HepG2 (cell line): Measurements from ENCODE around the gene RIF1. TPM values are rescaled to one million over a fixed set of nuclear protein-coding genes. Genes with fewer than 3 reads are reported as not detected.

Experiments
- ATAC-seq: fragments of 200-7000 bp; cut with Tn5 transposase; 3 replicates; pipeline ENCODE4 v1.9.1; 2020; ENCODE audit warnings: mild to moderate bottlenecking, moderate library complexity
- BruUV-seq: library from RNA; stranded (reverse); fragments of 400-500 nt; replicated peaks from 2 replicates; lab custom pipeline; 2021; lab: Mats Ljungman, UMichigan
- CTCF ChIA-PET: fragments of 300-600 bp; formaldehyde crosslinking; extraction: SDS; loops from one replicate; lab custom pipeline; 2021; ENCODE audit warnings: low total read pairs, inconsistent platforms, low intra/inter-chr PET ratio; lab: Yijun Ruan, JAX
- POLR2A ChIA-PET: fragments of 350-600 bp; sonication (Branson Sonifier 250); formaldehyde crosslinking; loops from one replicate; lab custom pipeline; 2020; ENCODE audit warnings: antibody characterized with exemption, inconsistent platforms; lab: Yijun Ruan, JAX
- DNase-seq: peaks from one replicate; pipeline ENCODE4 v3.0.0-alpha.2; 2015; ENCODE audit warnings: low spot score
- FAIRE-seq: peaks from 3 replicates; lab custom pipeline; 2011; peaks lifted over from hg19 to GRCh38; lab: Jason Lieb, UNC
- H2AFZ ChIP-seq: one replicate; pipeline ENCODE4 v1.6.1; 2011; ENCODE audit warnings: low read length, inconsistent platforms
- H3K27ac ChIP-seq: fragments of 300-600 bp; 3 replicates; pipeline ENCODE4 v1.8.0; 2011; ENCODE audit warnings: mixed run types, mild to moderate bottlenecking, mixed read lengths, low read length, inconsistent platforms; ENCODE audit not compliant: insufficient read depth; ENCODE audit errors: extremely low read length
- H3K27me3 ChIP-seq, 2 experiments: fragments of 200-600 bp in 1 of 2; 2 replicates in 1 of 2; 3 replicates in 1 of 2; pipeline versions ENCODE4 v1.6.0 to v1.8.0; 2011; ENCODE audit warnings: low read length in 2 of 2, mild to moderate bottlenecking in 2 of 2, moderate library complexity in 2 of 2, inconsistent platforms in 1 of 2; ENCODE audit not compliant: insufficient read depth in 2 of 2, control insufficient read depth in 1 of 2
- H3K36me3 ChIP-seq, 2 experiments: fragments of 200-600 bp in 1 of 2; replicated peaks in 1 of 2; 2 replicates in 1 of 2; 3 replicates in 1 of 2; pipeline versions ENCODE4 v1.5.1 to v1.8.0; 2011; ENCODE audit warnings: low read length in 2 of 2, inconsistent platforms in 1 of 2; ENCODE audit not compliant: insufficient read depth in 2 of 2, control insufficient read depth in 1 of 2
- H3K4me1 ChIP-seq: 2 replicates; pipeline ENCODE4 v1.5.1; 2012; ENCODE audit warnings: low read length, inconsistent platforms; ENCODE audit not compliant: insufficient read depth
- H3K4me2 ChIP-seq: 2 replicates; pipeline ENCODE4 v1.6.0; 2011; ENCODE audit warnings: low read depth, low read length, inconsistent platforms
- H3K4me3 ChIP-seq, 3 experiments: fragments of 200-600 bp in 1 of 3; sonication (generic), shearing (Covaris generic) in 1 of 3; replicated peaks in 1 of 3; 2 replicates each; pipeline ENCODE4 v1.5.1; 2011 to 2016; ENCODE audit warnings: low read length in 3 of 3, inconsistent platforms in 2 of 3, low read depth in 2 of 3, mild to moderate bottlenecking in 2 of 3, control low read depth in 1 of 3, mixed read lengths in 1 of 3; ENCODE audit not compliant: insufficient read depth in 1 of 3
- H3K79me2 ChIP-seq: one replicate; pipeline ENCODE4 v1.6.1; 2011; ENCODE audit warnings: low read length, inconsistent platforms; ENCODE audit not compliant: insufficient read depth
- H3K9ac ChIP-seq: 2 replicates; pipeline ENCODE4 v1.6.0; 2011; ENCODE audit warnings: mild to moderate bottlenecking, low read depth, low read length, inconsistent platforms; ENCODE audit not compliant: insufficient read depth
- H3K9me3 ChIP-seq: 2 replicates; pipeline ENCODE4 v1.5.1; 2012; ENCODE audit warnings: mild to moderate bottlenecking, low read length
- H4K20me1 ChIP-seq: 2 replicates; pipeline ENCODE4 v1.6.0; 2011; ENCODE audit warnings: inconsistent platforms, mild to moderate bottlenecking, low read length, moderate library complexity; ENCODE audit not compliant: insufficient read depth
- BCL3 ChIP-seq: sonication (generic); formaldehyde crosslinking; IDR thresholded peaks from 2 replicates; pipeline ENCODE4 v1.5.1; 2020; ENCODE audit warnings: mild to moderate bottlenecking, missing genetic modification reagents, moderate library complexity
- GFI1 ChIP-seq: sonication (generic); formaldehyde crosslinking; IDR thresholded peaks from 2 replicates; pipeline ENCODE4 v1.5.0; 2020; ENCODE audit warnings: missing genetic modification reagents, mild to moderate bottlenecking, borderline replicate concordance
- KDM5B ChIP-seq: sonication (generic); formaldehyde crosslinking; IDR thresholded peaks from 2 replicates; pipeline ENCODE4 v1.4.0; 2020; ENCODE audit warnings: missing genetic modification reagents, mild to moderate bottlenecking, borderline replicate concordance
- MLLT10 ChIP-seq: sonication (generic); formaldehyde crosslinking; IDR thresholded peaks from 2 replicates; pipeline ENCODE4 v1.4.0; 2020; ENCODE audit warnings: missing genetic modification reagents
- NCOA1 ChIP-seq: sonication (generic); formaldehyde crosslinking; IDR thresholded peaks from 2 replicates; pipeline ENCODE4 v1.9.0; 2021; ENCODE audit warnings: missing genetic modification reagents
- RFX5 ChIP-seq: IDR thresholded peaks from 2 replicates; pipeline ENCODE4 v1.6.1; 2011; ENCODE audit warnings: low read depth, low read length, improper control_type of control experiment
- SIX4 ChIP-seq: sonication (generic); formaldehyde crosslinking; IDR thresholded peaks from 2 replicates; pipeline ENCODE4 v1.4.0; 2020; ENCODE audit warnings: missing genetic modification reagents
- TCF7L2 ChIP-seq: IDR thresholded peaks from 2 replicates; pipeline ENCODE4 v1.6.1; 2011; ENCODE audit warnings: mild to moderate bottlenecking, low read depth, low read length, moderate library complexity
- ZBTB8A ChIP-seq: sonication (generic); formaldehyde crosslinking; IDR thresholded peaks from 2 replicates; pipeline ENCODE4 v1.4.0; 2020; ENCODE audit warnings: mild to moderate bottlenecking, low read depth, missing genetic modification reagents, borderline replicate concordance
- ZNF616 ChIP-seq: sonication (generic); formaldehyde crosslinking; IDR thresholded peaks from 2 replicates; pipeline ENCODE4 v1.5.0; 2020; ENCODE audit warnings: low read depth, mild to moderate bottlenecking, missing genetic modification reagents
- ZNF644 ChIP-seq: IDR thresholded peaks from 2 replicates; pipeline ENCODE4 v1.6.1; 2016; ENCODE audit warnings: low read depth
- ZNF781 ChIP-seq: sonication (generic); formaldehyde crosslinking; IDR thresholded peaks from 2 replicates; pipeline ENCODE4 v1.5.1; 2020; ENCODE audit warnings: borderline replicate concordance, mild to moderate bottlenecking, missing genetic modification reagents; ENCODE audit errors: not compliant biosample characterization
- ZNF816 ChIP-seq: sonication (generic); formaldehyde crosslinking; IDR thresholded peaks from 2 replicates; pipeline ENCODE4 v1.8.0; 2022; ENCODE audit warnings: missing genetic modification reagents, mild to moderate bottlenecking, borderline replicate concordance
- ZNF883 ChIP-seq: sonication (generic); formaldehyde crosslinking; IDR thresholded peaks from 2 replicates; pipeline ENCODE4 v1.5.1; 2020; ENCODE audit warnings: mild to moderate bottlenecking, missing genetic modification reagents; ENCODE audit errors: not compliant biosample characterization
- WGBS: methylation state at CpG from one replicate; pipeline ENCODE4 v1.1.6; 2017; ENCODE audit warnings: low lambda C conversion rate; 5-methylcytosine and 5-hydroxymethylcytosine counted together
- in situ Hi-C: cut with HindIII; loops from 2 replicates; pipeline ENCODE4 v1.10.0; 2017; ENCODE audit warnings: low pct_unique_long_range_greater_than_20kb; ENCODE audit not compliant: extremely low pct_ligation_motif_present
- intact Hi-C: fragments of 100-400 bp; cut with micrococcal nuclease; formaldehyde crosslinking; loops from one replicate; pipeline ENCODE4 v1.10.0; 2022; ENCODE audit not compliant: unreplicated experiment
- polyA plus RNA-seq, 8 experiments: library from polyadenylated mRNA; depleted of rRNA in 3 of 8; stranded (reverse) in 7 of 8; unstranded in 1 of 8; fragments of >200 nt; fragmentation: Illumina TruSeq in 4 of 8; extraction: Trizol in 4 of 8; gene quantifications; 2 replicates each; pipeline versions ENCODE4 v1.2.1 to v1.2.3, GENCODE V29; 2011 to 2016; ENCODE audit warnings: low read depth in 4 of 8, missing spikeins in 1 of 8, mixed read lengths in 1 of 8; ENCODE audit not compliant: insufficient read depth in 1 of 8
- total RNA-seq, 5 experiments: library from RNA; depleted of rRNA; stranded (reverse); fragments of >200 nt; fragmentation: Illumina TruSeq; extraction: Trizol; gene quantifications; 2 replicates each; pipeline ENCODE4 v1.2.3, GENCODE V29; 2016; ENCODE audit warnings: low read depth in 1 of 5
- TF ChIP-seq, protein P1 (sequence below): IDR thresholded peaks from 2 replicates; pipeline ENCODE4 v1.6.1; 2016
- TF ChIP-seq, protein P2 (sequence below): sonication (generic); formaldehyde crosslinking; IDR thresholded peaks from 2 replicates; pipeline ENCODE4 v1.9.0; 2021; ENCODE audit warnings: missing genetic modification reagents, mild to moderate bottlenecking, borderline replicate concordance

RIF1 gene
- total and polyA plus RNA-seq, 2 of the 13 experiments (the other 11 are each of a cell fraction or from before 2014, with no cell fraction given): 12.1 to 73.6 TPM

DNA sequence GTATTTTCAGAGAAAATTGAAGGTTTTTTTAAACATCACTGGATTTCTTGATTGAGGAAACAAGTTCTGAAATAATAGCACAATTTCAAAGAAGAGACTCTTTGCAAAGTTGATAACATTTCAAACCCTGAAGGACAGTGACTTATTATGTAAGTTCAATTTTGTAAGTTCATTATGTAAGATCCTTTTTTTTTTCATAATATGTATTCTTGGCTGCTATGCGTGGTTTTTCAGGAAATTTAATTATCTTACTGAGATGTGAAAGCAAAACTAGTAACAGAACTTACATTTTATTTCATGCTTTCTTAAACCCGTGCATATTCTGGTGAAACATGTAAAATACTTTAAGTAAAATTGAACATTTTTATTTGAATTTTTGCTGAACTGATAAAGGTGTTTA lies 65.4 kb downstream of the RIF1 start:
- TF ChIP-seq TCF7L2: no peak
- no peak for TF ChIP-seq ZNF644 (CRISPR knock-in tag)
- TF ChIP-seq GFI1 (CRISPR knock-in tag): no peak
- TF ChIP-seq, protein P1, sequence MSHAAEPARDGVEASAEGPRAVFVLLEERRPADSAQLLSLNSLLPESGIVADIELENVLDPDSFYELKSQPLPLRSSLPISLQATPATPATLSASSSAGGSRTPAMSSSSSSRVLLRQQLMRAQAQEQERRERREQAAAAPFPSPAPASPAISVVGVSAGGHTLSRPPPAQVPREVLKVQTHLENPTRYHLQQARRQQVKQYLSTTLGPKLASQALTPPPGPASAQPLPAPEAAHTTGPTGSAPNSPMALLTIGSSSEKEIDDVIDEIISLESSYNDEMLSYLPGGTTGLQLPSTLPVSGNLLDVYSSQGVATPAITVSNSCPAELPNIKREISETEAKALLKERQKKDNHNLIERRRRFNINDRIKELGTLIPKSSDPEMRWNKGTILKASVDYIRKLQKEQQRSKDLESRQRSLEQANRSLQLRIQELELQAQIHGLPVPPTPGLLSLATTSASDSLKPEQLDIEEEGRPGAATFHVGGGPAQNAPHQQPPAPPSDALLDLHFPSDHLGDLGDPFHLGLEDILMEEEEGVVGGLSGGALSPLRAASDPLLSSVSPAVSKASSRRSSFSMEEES (CRISPR knock-in tag): no peak
- no peak for TF ChIP-seq KDM5B (CRISPR knock-in tag)
- TF ChIP-seq BCL3 (CRISPR knock-in tag): no peak
- TF ChIP-seq RFX5: no peak
- no peak for TF ChIP-seq ZNF781 (CRISPR knock-in tag)
- TF ChIP-seq ZNF883: no peak
- TF ChIP-seq SIX4 (CRISPR knock-in tag): no peak
- no peak for TF ChIP-seq ZNF616 (CRISPR knock-in tag)
- no peak for TF ChIP-seq ZBTB8A (CRISPR knock-in tag)
- TF ChIP-seq, protein P2, sequence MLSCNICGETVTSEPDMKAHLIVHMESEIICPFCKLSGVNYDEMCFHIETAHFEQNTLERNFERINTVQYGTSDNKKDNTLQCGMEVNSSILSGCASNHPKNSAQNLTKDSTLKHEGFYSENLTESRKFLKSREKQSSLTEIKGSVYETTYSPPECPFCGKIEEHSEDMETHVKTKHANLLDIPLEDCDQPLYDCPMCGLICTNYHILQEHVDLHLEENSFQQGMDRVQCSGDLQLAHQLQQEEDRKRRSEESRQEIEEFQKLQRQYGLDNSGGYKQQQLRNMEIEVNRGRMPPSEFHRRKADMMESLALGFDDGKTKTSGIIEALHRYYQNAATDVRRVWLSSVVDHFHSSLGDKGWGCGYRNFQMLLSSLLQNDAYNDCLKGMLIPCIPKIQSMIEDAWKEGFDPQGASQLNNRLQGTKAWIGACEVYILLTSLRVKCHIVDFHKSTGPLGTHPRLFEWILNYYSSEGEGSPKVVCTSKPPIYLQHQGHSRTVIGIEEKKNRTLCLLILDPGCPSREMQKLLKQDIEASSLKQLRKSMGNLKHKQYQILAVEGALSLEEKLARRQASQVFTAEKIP (CRISPR knock-in tag): no peak
- no peak for TF ChIP-seq ZNF816 (CRISPR knock-in tag)
- no peak for TF ChIP-seq MLLT10 (CRISPR knock-in tag)
- no peak for TF ChIP-seq NCOA1 (CRISPR knock-in tag)
- Histone ChIP-seq H3K4me2 (no peak overlapping the region), H3K27ac (no peak overlapping the region), H3K4me1 (no peaks in the 10 kb centered on the region), H3K27me3 (no peaks in the 10 kb centered on the region), H2AFZ (no peak overlapping the region), H3K4me3 (no peak overlapping the region), H3K9me3 (no peaks in the 10 kb centered on the region), H3K36me3 (peaks cover 13 to 56% of the 10 kb centered on the region in 2 experiments), H3K79me2 (no peaks in the 10 kb centered on the region), H3K9ac (no peak overlapping the region), H4K20me1 (no peaks in the 10 kb centered on the region)
- ChIA-PET POLR2A (no interaction called here), CTCF (no interaction called here)
- FAIRE-seq (no peak), DNase-seq (no peak), ATAC-seq (no peak)
- WGBS: 97% methylated on average over 2 of the region's 2 CpGs
- in situ Hi-C loops: no loop called here
- no TSS peak for BruUV-seq
- intact Hi-C loops: no loop called here
